Parathyroid adenoma (tissue), 2 donors: ENCODE measurements around the gene SLC46A1.

Source experiments
- H2AFZ ChIP-seq: fragments of 300-600 bp; sonication (generic); one replicate; pipeline ENCODE4 v1.7.0; 2017; ENCODE audit warnings: antibody characterized with exemption, mild to moderate bottlenecking
- H3K27ac ChIP-seq: fragments of 300-600 bp; sonication (generic); one replicate; pipeline ENCODE4 v1.7.0; 2017
- H3K27me3 ChIP-seq: fragments of 300-600 bp; sonication (generic); one replicate; pipeline ENCODE4 v1.7.0; 2017; ENCODE audit warnings: low read length; ENCODE audit not compliant: control insufficient read depth, insufficient read depth
- H3K36me3 ChIP-seq: fragments of 300-600 bp; sonication (generic); one replicate; pipeline ENCODE4 v1.7.0; 2017; ENCODE audit warnings: low read length; ENCODE audit not compliant: control insufficient read depth, insufficient read depth
- H3K4me1 ChIP-seq: fragments of 300-600 bp; sonication (generic); one replicate; pipeline ENCODE4 v1.7.0; 2017; ENCODE audit warnings: control low read depth
- H3K4me2 ChIP-seq: fragments of 300-600 bp; sonication (generic); one replicate; pipeline ENCODE4 v1.7.0; 2017; ENCODE audit warnings: low read length
- H3K4me3 ChIP-seq: fragments of 300-600 bp; sonication (generic); one replicate; pipeline ENCODE4 v1.7.0; 2017; ENCODE audit warnings: low read depth, low read length
- H3K79me2 ChIP-seq: fragments of 300-600 bp; sonication (generic); one replicate; pipeline ENCODE4 v1.7.0; 2017; ENCODE audit warnings: control low read depth
- H3K9ac ChIP-seq: fragments of 300-600 bp; sonication (generic); one replicate; pipeline ENCODE4 v1.7.0; 2017; ENCODE audit warnings: mild to moderate bottlenecking
- H3K9me3 ChIP-seq: fragments of 300-600 bp; sonication (generic); one replicate; pipeline ENCODE4 v1.7.0; 2017; ENCODE audit warnings: low read length; ENCODE audit not compliant: control insufficient read depth
- CTCF ChIP-seq: fragments of 300-600 bp; sonication (generic); IDR thresholded peaks from one replicate; pipeline ENCODE4 v1.7.0; 2017; ENCODE audit warnings: antibody characterized with exemption, mild to moderate bottlenecking
- donor health status: primary hyperparathyroidism.

Gene SLC46A1

GRCh38 chr17:28396635-28397239 lies 9.3 kb downstream of the SLC46A1 start:
- Histone ChIP-seq H2AFZ (no peak overlapping the region), H3K27me3 (no peaks in the 10 kb centered on the region), H3K4me3 (no peak overlapping the region), H3K9me3 (no peaks in the 10 kb centered on the region), H3K4me2 (no peak overlapping the region), H3K36me3 (no peaks in the 10 kb centered on the region), H3K9ac (no peak overlapping the region), H3K79me2 (no peaks in the 10 kb centered on the region), H3K4me1 (no peaks in the 10 kb centered on the region), H3K27ac (no peak overlapping the region)
- TF ChIP-seq CTCF, result no peak

- Histone ChIP-seq H3K27ac (no peak overlapping the region), H3K4me3 (no peak overlapping the region), H2AFZ (no peak overlapping the region), H3K79me2 (no peaks in the 10 kb centered on the region), H3K36me3 (no peaks in the 10 kb centered on the region), H3K27me3 (no peaks in the 10 kb centered on the region), H3K4me2 (no peak overlapping the region), H3K4me1 (no peaks in the 10 kb centered on the region), H3K9ac (no peak overlapping the region), H3K9me3 (no peaks in the 10 kb centered on the region)
- TF ChIP-seq CTCF, result no peak
Measured at GRCh38 chr17:28395968-28396367, 10.0 kb downstream of the SLC46A1 start.

- Histone ChIP-seq H3K4me1 (no peaks in the 10 kb centered on the region), H3K27ac (no peak overlapping the region), H2AFZ (no peak overlapping the region), H3K9me3 (no peaks in the 10 kb centered on the region), H3K79me2 (no peaks in the 10 kb centered on the region), H3K27me3 (no peaks in the 10 kb centered on the region), H3K4me2 (no peak overlapping the region), H3K9ac (no peak overlapping the region), H3K36me3 (no peaks in the 10 kb centered on the region), H3K4me3 (no peak overlapping the region)
- TF ChIP-seq CTCF, result no peak
Measured at GRCh38 chr17:28395426-28395825, 10.6 kb downstream of the SLC46A1 start.

- Histone ChIP-seq H3K4me3 (no peak overlapping the region), H3K27me3 (no peaks in the 10 kb centered on the region), H3K27ac (no peak overlapping the region), H3K9ac (no peak overlapping the region), H3K79me2 (no peaks in the 10 kb centered on the region), H3K4me2 (no peak overlapping the region), H3K4me1 (no peaks in the 10 kb centered on the region), H2AFZ (no peak overlapping the region), H3K36me3 (no peaks in the 10 kb centered on the region), H3K9me3 (no peaks in the 10 kb centered on the region)
- no peak for TF ChIP-seq CTCF
Measured at GRCh38 chr17:28394337-28395116, 11.5 kb downstream of the SLC46A1 start.
